Activated naive CD4-positive, alpha-beta T cell treated with Interleukin-2 at 50 U/mL for 16 hours (primary cell): ENCODE measurements around the gene RAB40A.
A peak's percentile ranks its signal among the peaks of the same experiment; 100 is the strongest.
"Not testable (repeated sequence)": the region's sequence is repeated elsewhere in the genome, so short reads cannot be mapped to it uniquely, and the experiment has no call there.

Experiments
- DNase-seq: peaks from one replicate; pipeline ENCODE4 v3.0.0-alpha.2; 2020

RAB40A gene

DNA sequence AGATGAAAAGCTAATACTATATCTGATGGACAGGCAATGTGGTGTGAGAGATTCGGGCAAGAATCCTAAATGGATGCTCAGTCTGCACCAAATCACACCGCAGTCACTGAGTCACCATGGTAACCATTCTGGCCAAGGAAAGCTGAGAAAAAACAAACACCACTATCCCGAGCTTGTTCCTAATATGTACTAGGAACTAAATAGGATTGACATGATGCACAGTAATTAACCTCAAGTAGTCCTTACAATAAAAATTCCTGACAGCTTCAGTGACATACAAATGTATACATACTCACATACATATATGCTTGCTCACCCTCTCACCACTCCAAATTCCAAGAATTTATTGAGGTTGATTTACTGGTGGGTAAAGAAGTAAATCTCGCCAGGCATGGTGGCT lies 1.1 kb upstream of the RAB40A start:
- no peak for DNase-seq

DNA sequence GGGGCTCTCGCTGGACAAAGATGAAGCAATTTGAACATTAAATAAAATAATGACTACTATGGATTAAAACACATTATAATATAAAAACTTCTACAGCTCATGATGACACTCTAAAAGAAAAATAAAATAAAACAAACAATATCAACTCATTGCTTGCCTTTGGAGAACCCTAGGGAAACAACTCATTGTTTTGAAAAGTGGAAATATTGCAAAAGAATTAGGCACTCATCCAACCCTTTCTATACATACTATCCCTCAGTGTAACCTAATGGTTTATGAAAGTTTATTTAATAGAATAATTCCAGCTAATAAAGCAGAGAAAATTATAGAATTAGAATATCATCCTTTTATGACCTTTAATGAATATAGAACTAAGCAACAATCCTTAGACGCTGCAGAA lies 718 bp downstream of the RAB40A start:
- DNase-seq: no peak

DNA sequence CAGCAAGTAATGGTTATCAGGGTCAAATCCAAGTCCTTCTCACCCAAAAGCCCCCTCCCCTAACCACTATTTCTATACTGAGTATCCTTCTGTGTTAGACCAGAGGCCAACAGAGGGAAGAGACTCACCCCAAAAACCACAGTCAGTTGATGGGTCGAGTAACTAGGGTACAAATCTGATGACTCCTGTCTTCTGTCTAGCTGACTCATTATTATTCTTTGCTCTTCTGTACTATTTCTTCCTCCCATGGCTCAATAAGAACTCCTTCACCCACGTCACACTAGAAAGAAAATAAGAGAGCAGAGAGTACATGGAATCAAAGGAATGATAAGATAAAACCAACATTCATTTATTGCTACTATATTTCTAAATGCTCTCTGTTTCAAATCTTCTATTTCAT lies 2.0 kb downstream of the RAB40A start:
- DNase-seq: no peak

GRCh38 chrX:103513476-103514108 lies 5.7 kb downstream of the RAB40A start:
- DNase-seq: no peak

- DNase-seq: no peak
Observed at GRCh38 chrX:103513067-103513466, 6.2 kb downstream of the RAB40A start.

DNA sequence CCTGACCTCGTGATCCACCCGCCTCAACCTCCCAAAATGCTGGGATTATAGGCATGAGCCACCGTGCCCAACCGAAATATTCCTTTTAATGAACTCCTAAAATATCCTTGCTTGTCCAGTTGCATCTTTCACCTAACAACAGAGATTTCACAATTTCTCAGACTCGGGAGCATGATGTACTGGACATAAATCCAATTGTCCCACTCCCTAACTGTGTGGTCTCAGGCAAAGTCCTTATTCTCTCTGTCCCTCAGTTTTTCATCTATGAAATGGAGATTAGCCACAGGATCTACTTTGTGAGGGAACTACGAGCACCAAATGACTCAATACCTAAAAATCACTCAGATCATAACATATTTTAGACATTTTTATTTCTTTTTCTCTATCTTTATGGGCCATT lies 9.3 kb downstream of the RAB40A start:
- DNase-seq: no peak

DNA sequence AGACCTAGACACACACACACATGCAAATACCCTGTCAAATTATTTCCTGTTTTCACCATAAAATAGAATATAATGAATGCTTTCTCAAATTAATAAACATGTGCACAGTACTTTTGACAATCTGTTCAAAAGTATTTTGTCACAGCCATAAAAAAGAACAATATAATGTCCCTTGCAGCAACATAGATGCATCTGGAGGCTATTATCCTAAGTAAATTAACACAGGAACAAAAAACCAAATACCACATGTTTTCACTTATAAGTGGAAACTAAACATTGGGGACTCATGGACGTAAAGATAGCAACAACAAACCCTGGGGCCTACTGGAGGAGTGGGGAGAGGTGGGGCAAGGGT lies 15.5 kb downstream of the RAB40A start:
- DNase-seq: no peak

GRCh38 chrX:103503163-103503852 lies 16.0 kb downstream of the RAB40A start:
- no peak for DNase-seq

DNA sequence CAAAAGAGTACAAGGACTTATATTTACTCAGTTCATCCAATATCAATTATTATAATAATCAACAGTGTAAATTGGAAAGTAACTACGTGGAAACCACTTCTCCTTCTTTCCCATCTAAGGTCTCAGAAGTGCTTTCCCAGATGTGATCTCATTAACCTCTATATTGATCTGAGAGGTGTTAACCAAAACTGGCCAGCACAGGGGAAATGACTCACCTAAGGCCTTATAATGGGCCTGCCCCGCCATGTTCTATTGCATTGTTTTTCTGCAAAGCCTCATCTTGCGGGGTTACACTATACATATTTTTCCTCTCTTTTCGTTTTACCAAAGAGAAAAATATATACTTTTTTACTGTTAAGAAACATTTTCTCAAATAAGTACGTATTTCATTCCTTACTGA lies 20.5 kb downstream of the RAB40A start:
- no peak for DNase-seq

GRCh38 chrX:103495786-103496185 lies 23.5 kb downstream of the RAB40A start:
- DNase-seq: no peak

- DNase-seq: not testable (repeated sequence)
Observed at GRCh38 chrX:103493578-103493977, 25.7 kb downstream of the RAB40A start.

DNA sequence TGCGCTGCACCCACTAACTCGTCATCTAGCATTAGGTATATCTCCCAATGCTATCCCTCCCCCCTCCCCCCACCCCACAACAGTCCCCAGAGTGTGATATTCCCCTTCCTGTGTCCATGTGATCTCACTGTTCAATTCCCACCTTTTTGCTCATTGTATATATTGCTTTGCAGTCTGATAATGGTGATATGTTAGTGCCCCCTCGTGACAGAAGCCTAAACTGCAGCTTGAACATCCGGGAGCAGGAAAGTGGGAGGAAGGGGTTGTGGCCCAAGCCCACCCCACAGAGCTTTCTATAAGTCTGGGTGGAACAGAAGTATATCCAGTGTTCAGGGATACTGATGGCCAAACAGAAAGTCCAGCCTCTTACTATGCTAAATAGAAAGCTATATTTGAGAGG lies 29.6 kb downstream of the RAB40A start:
- peak; percentile 43 for DNase-seq

GRCh38 chrX:103488794-103489193 lies 30.5 kb downstream of the RAB40A start:
- DNase-seq: no peak

DNA sequence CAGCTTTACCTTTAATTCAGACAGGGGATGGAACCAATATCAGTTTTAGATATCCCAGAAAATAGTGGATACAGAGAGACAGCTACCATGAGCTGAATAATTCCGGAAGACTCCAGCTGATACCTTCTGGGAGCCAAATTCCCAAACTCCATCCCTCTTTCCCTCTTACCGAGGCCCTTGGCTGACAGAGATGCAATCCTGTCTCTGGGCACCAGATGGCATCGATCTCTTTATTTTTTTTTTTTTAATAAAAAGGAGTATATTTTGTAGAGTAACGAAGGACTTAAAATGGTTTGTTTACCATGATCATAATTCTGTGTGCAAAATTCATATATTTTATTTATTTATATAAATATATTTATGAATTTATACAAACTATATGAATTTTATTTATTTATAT lies 31.0 kb downstream of the RAB40A start:
- no peak for DNase-seq

GRCh38 chrX:103483720-103484119 lies 35.6 kb downstream of the RAB40A start:
- DNase-seq: no peak

- DNase-seq: no peak
Observed at GRCh38 chrX:103480526-103480925, 38.8 kb downstream of the RAB40A start.

GRCh38 chrX:103477496-103477895 lies 41.8 kb downstream of the RAB40A start:
- DNase-seq: no peak

- DNase-seq: no peak
Observed at GRCh38 chrX:103475381-103475780, 43.9 kb downstream of the RAB40A start.

DNA sequence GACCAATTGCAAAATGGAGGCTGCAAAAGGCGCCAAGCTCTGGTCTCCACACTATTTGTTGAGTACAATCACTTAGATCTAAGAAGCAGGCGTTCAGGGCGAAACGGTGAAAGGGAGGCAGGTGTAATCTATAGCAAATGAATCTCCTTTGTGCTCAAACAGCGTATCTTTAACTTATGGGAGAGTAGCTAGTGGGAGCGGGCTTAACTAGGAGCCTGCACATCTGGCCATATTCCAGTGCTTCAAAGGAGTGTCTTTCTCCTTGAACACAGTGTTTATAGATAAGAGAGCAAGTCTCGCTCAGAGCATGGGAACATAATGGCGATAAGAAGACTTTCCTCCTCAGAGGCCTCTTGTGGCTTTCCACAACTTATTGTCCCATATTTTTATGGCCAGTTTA lies 49.3 kb downstream of the RAB40A start:
- not testable (repeated sequence) for DNase-seq

DNA sequence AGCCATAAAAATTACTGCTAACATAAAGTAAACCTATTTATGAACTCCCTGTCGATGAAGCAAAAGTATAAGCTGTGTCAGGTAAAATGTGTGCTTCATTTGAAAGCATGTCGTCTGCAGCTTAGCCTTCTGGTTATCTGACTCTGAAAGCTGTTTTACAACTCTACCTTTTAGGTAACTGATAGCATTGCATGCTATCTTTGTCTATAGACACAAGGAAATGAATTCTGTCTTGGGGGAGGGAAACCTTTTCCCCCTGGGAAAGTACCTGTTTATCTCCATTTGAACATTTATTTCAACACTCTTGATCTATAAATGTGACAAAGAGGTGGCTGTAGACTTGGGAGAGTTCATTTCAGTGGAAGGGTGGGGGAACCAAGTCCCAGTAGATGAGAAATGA lies 51.4 kb downstream of the RAB40A start:
- DNase-seq: no peak

DNA sequence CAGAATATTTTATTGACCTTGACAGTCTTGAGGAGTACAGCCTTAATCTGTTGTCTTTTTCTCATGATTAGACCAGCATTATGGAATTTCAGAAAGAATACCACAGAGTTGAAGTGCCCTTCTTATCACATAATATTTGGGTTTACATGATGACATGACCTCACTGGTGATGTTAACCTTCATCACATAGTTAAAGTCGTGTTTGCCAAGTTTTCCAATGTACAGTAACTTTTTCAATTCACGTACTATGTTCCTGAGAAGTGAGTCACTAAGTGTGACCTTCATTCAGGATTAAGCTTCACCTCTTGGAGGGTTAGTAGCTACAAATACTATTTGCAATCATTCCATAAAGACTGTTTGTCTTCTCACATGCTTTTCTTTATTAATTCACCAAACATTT lies 52.1 kb downstream of the RAB40A start:
- no peak for DNase-seq

- peak; percentile 79 for DNase-seq
Observed at GRCh38 chrX:103464774-103465117, 54.5 kb downstream of the RAB40A start.

DNA sequence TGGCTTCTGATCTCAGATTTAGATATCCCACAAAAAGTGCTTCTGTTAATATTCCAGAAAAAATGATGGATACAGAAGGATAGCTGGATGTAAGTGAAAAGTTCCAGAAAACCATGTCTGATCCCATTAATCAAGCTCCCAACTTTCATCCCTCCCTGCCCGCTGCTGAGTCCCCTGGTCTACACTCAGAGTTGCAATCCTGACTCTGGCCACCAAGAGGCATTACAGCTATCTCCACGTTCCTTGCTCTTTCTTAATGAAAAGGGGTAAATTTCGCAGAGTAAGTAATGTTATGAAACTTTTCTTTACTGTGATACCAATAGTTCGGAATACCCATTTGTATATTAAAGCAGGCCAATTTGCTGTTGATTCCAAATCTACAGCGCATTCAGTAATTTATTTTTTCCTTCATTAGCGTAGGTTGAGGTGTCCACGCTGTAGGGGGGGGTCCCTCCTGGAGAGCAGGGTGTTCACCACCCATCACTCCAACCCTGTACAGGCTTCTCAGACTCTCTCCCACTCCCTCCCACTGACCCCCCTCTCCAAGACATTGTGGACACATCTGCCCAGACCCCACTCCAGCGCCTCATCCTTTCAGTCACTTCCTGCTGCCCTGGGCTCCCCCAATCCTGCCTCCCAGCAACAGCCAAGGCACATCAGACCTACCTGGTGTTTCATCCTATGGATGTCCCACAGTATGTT lies 55.1 kb downstream of the RAB40A start:
- peak; percentile 19 for DNase-seq

- no peak for DNase-seq
Observed at GRCh38 chrX:103461156-103461555, 58.1 kb downstream of the RAB40A start.
